C1 segment of cervical spinal cord (tissue), 14 donors: ENCODE measurements around the gene RSRC2.
"Not testable (repeated sequence)": the region's sequence is repeated elsewhere in the genome, so short reads cannot be mapped to it uniquely, and the experiment has no call there.

ENCODE experiments used
- DNase-seq, 14 donors: peaks; one replicate each; lab custom pipeline; 2025; lab: John Stamatoyannopoulos, UW

RSRC2 gene

GRCh38 chr12:122486805-122487426 lies 39.8 kb downstream of the RSRC2 start:
- no peak for DNase-seq

DNA sequence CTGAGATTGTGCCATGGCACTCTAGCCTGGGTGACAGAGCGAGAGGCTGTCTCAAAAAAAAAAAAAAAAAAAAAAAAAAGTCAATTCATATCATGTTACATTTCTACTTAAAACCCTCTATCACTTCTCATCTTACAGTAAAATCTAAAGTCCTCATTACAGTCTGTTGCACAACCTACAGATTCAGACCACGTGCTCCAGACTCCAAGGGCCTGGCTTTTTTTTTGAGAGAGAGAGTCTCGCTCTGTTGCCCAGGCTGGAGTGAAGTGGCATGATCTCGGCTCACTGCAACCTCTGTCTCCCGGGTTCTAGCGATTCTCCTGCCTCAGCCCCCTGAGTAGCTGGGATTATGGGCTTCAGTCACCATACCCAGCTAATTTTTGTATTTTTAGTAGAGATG lies 40.4 kb downstream of the RSRC2 start:
- not testable (repeated sequence) for DNase-seq

- not testable (repeated sequence) for DNase-seq
Measured at GRCh38 chr12:122484385-122484784, 42.4 kb downstream of the RSRC2 start.

DNA sequence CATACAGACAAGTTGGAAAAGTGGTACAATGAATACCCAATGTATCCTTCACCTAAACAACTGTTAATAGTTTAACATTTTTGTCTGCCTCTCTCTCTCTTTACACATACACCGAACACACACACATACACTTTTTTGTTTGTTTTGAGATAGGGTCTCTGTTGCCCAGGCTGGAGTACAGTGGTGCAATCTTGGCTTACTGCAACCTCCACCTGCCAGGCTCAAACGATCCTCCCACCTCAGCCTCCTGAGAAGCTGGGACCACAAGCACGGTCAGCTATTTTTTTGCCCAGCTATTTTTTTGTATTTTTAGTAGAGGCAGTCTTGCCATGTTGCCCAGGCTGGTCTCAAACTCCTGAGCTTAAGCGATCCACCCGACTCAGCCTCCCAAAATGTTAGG lies 42.8 kb downstream of the RSRC2 start:
- DNase-seq = no peak

- no peak for DNase-seq
Measured at GRCh38 chr12:122481861-122482260, 44.9 kb downstream of the RSRC2 start.

- no peak for DNase-seq
Measured at GRCh38 chr12:122480753-122481152, 46.0 kb downstream of the RSRC2 start.

DNA sequence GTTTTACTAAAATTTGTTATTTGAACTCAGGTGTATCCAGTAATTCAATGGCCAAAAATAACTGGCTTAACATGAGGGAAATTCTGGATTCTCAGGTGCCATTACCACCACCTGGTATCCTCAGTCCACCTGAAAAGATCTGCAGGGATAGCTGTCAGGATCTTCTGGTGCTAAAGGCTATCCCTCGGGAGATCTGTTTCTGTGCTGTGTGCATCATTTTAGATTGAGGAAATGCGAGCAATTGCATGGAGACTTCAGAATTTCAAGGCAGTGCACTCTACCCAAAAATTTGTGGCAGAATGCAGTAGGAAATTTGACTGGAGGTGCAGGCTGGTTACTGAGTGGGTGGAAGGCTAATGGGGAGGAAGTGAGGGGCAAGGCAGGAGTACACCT lies 52.4 kb downstream of the RSRC2 start:
- DNase-seq = no peak

DNA sequence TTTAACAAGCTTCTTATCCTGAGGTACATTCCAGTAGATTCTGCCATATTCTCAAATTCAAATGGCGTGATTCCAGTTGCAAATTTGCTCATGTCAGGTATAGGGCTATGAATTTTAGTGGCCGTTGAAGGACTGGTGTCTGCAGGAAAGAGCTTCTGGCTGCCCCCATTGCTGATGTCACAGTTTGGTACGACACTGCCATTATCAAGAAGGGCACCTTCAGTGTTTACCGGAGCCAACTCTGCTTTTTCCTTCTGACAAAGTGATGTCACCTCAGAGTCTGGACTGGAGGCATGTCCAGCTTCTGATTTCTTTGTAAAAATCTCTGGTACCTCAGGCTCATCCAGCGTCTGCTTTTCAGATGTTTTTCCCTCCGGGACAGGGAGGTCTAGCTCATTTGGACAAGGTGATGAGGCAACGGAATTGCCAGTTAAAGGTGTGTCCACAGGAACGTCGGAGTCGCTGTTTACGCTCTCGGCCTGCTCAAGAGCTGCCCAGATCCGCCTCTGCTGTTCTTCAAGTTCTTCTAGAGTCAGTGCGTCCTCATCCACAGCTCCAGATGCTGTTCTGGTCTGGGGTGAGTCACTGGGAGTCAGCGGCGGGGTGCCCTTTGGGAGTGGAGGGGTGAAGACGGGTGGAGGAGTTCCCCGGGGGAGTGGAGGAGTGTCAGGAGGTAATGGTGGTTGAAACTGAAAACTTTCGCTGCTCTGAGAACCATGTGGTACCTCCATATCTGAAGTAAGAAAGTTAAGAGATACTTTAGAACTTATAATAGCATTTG lies 53.0 kb downstream of the RSRC2 start:
- DNase-seq = no peak

DNA sequence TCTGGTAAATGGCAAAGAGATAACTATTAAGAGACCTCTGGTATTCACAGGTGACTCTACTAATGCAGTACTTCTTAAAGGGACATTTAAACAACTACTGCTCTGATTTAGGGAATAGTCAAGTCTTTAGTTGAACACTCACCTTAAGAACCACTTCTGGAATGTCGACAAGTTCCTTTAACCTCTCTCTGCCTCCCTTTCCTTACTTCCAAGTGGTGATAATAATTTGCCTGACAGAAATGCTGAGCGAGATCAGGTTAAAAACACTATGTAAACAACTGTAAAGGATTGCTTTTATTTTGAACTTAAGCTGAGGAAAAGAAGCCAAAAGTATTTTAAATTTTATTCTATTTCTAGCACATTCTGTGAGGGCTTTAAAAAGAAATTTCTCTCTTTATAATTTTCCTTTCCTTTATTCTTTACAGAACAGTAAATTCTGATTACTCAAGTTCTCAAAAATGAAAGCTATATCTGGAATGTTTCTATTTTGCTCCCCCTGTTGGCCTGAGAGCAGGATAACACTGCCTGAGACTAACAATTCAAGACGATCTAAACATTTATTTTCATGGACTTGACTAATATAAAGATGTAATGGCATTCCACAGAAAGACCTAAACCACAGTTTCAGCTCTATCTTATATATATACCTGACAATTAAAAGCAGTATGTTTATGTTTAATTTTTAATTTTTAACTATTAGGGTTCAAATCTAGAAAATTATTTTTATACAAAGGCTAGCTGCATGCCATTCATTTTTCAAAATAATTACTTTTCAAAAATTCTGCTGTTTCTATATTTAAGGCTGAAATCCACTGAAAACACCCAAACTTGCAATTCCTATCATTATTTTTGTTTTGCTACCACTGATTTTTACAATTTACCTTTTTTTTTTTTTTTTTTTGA lies 55.2 kb downstream of the RSRC2 start:
- DNase-seq = peak in 2 of 14 donors; percentile 0 to 53

GRCh38 chr12:122470576-122470975 lies 56.2 kb downstream of the RSRC2 start:
- DNase-seq = not testable (repeated sequence)

GRCh38 chr12:122469856-122470255 lies 56.9 kb downstream of the RSRC2 start:
- DNase-seq = not testable (repeated sequence)

GRCh38 chr12:122467983-122468382 lies 58.8 kb downstream of the RSRC2 start:
- no peak for DNase-seq

DNA sequence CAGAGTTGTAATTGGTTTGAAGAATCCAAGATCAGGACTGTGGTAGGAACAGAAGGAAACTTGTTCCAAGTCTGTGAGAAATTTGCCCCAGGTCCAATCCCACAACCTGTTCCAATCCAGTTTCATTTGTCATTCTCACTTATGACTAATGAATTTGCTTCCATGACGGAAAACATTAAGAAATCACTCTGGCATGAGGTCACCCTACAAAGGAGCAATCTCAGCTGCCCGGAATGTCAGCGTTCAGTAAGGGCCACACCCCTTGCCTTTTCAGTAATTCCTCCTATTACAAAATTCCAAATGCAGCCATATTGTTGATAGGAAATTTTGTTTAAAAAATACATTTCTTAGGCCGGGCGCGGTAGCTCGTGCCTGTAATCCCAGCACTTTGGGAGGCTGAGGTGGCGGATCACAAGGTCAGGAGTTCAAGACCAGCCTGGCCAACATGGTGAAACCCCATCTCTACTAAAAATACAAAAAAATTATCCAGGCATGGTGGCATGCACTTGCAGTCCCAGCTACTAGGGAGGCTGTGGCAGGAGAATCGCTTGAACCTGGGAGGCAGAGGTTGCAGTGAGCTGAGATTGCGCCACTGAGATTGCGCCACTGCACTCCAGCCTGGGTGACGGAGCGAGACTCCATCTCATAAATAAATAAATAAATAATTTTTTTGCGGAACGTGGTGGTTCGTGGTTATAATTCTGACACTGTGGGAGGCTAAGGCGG lies 62.3 kb downstream of the RSRC2 start:
- not testable (repeated sequence) for DNase-seq

- DNase-seq = no peak
Measured at GRCh38 chr12:122460641-122461040, 66.1 kb downstream of the RSRC2 start.

DNA sequence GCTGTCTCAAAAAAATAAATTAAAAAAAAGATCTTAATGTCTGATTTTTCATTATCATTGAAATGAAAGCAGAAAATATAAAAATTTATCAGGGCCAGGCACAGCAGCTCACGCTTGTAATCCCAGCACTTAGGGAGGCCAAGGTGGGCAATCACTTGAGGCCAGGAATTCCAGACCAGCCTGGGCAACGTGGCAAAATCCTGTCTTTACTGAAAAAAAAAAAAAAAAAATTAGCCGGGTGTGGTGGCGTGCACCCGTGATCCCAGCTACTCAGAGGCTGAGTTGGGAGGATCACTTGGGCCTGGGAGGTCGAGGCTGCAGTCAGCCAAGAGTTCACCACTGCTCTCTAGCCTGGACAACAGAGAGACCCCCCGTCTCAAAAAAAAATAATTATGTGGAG lies 66.7 kb downstream of the RSRC2 start:
- no peak for DNase-seq

DNA sequence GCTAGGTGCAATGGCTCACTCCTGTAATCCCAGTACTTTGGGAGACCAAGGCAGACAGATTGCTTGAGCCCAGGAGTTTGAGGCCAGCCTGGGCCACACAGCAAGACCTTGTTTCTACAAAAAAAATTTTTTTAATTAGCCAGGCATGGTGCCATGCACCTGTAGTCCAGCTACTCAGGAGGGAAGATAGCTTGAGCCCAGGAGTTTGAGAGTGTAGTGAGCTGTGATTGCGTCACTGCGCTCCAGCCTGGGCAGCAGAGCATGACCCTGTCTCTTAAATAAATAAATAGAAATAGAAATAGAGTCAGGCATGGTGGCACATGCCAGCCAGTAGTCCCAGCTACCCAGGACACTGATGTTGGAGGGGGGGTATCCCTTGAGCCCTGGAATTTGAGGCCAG lies 67.5 kb downstream of the RSRC2 start:
- peak in 1 of 14 donors; percentile 70 for DNase-seq

DNA sequence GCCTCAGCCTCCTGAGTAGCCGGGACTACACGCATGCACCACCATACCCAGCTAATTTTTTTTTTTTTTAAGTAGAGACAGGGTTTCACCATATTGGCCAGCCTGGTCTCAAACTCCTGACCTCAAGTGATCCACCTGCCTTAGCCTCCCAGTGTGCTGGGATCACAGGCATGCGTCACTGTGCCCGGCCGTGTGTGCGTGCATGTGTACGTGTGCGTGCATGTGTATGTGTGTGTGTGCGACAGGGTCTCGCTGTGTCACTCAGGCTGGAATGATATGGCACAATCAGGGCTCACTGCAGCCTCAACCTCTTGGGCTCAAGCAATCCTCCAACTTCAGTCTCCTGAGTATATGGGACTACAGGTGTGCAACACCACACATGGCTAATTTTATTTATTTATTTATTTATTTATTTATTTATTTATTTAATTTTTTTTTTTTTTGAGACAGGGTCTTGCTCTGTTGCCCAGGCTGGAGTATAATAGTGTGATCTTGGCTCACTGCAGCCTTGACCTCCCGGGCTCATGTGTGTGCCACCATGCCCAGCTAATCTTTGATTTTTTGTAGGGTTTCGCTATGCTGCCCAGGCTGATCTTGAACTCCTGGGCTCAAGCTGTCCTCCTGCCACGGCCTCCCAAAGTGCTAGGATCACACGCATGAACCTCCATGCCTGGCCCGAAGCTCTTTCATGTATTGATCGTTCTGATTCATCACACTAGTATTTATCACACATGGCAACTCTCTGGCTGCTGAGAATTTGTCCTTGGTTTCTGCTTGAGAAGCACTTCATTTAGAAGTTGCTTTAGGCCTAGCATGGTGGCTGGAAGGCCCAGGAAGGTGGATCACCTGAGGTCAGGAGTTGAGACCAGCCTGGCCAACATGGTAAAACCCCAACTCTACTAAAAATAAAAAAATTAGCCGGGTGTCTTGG lies 68.4 kb downstream of the RSRC2 start:
- DNase-seq = no peak

GRCh38 chr12:122457627-122458026 lies 69.1 kb downstream of the RSRC2 start:
- no peak for DNase-seq

GRCh38 chr12:122454739-122455138 lies 72.0 kb downstream of the RSRC2 start:
- no peak for DNase-seq

DNA sequence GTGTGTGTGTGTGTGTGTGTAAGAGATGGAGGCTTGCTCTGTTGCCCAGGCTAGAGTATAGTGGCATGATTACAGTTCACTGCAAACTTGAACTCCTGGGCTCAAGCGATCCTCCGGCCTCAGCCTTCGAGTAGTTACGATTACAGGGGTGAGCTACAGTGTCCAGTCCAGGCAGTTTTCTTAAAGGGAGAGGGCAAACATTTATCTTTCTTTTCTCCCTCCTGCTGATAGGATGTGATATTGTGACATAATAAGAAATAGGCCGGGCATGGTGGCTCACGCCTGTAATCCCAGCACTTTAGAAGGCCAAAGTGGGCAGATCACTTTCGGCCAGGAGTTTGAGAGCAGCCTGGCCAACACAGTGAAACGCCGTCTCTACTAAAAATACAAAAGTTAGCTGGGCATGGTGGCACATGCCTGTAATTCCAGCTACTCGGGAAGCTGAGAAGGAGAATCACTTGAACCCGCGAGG lies 72.5 kb downstream of the RSRC2 start:
- DNase-seq = no peak
